HCT116 (cell line): ENCODE data around the gene PPP2R5C. TPM values are rescaled to one million over a fixed set of nuclear protein-coding genes. Genes with fewer than 3 reads are reported as not detected.

Experiments
- ATAC-seq: fragments of 200-7000 bp; cut with Tn5 transposase; 2 replicates; pipeline ENCODE4 v1.9.1; 2020; ENCODE audit warnings: mild to moderate bottlenecking, moderate library complexity
- BruUV-seq: library from RNA; stranded (reverse); fragments of 400-500 nt; replicated peaks from 2 replicates; lab custom pipeline; 2021; lab: Mats Ljungman, UMichigan
- CTCF ChIA-PET: fragments of 300-600 bp; sonication (Branson Sonifier 250); formaldehyde crosslinking; loops from one replicate; lab custom pipeline; 2021; ENCODE audit warnings: antibody characterized with exemption; lab: Charles Lee
- POLR2A ChIA-PET: fragments of 300-600, 350-600 bp; sonication (Branson Sonifier 250); formaldehyde crosslinking; loops from one replicate; lab custom pipeline; 2021; ENCODE audit warnings: antibody characterized with exemption; lab: Charles Lee
- RAD21 ChIA-PET, 2 experiments: fragments of 300-600 bp; sonication (Branson Sonifier 250); formaldehyde crosslinking; loops; one replicate each; lab custom pipeline; 2023; ENCODE audit warnings: low total read pairs in 2 of 2; ENCODE audit not compliant: uncharacterized antibody in 2 of 2, unreplicated experiment in 2 of 2, low non-redundant PET in 1 of 2; lab: Charles Lee
- DNase-seq: peaks from one replicate; pipeline ENCODE4 v3.0.0-alpha.2; 2010; ENCODE audit warnings: low read depth, low spot score
- H2AFZ ChIP-seq: fragments of 200-600 bp; shearing (Covaris generic), sonication (generic); 2 replicates; pipeline ENCODE4 v1.6.1; 2017; ENCODE audit warnings: low read depth, mixed run types, mixed read lengths, antibody characterized with exemption, low read length; ENCODE audit not compliant: poor library complexity, severe bottlenecking
- H3K27ac ChIP-seq: 2 replicates; pipeline ENCODE4 v1.5.1; 2012; ENCODE audit warnings: low read depth, low read length
- H3K27me3 ChIP-seq: fragments of 200-600 bp; sonication (generic); 2 replicates; pipeline ENCODE4 v1.6.1; 2016; ENCODE audit warnings: mixed run types, low read length, mixed read lengths; ENCODE audit not compliant: insufficient read depth
- H3K36me3 ChIP-seq, 2 experiments: fragments of 200-500 bp in 1 of 2; fragments of 200-600 bp in 1 of 2; sonication (Bioruptor generic) in 1 of 2; sonication (generic) in 1 of 2; 2 replicates each; pipeline versions ENCODE4 v1.5.1 to v1.6.1; 2014 to 2016; ENCODE audit warnings: low read length in 2 of 2, inconsistent platforms in 1 of 2, mixed read lengths in 1 of 2, mixed run types in 1 of 2; ENCODE audit not compliant: insufficient read depth in 2 of 2, control insufficient read depth in 1 of 2
- H3K4me1 ChIP-seq, 2 experiments: fragments of 200-600 bp in 1 of 2; sonication (generic) in 1 of 2; 2 replicates each; pipeline versions ENCODE4 v1.5.1 to v1.6.1; 2012 to 2017; ENCODE audit warnings: low read length in 2 of 2, inconsistent platforms in 1 of 2, mild to moderate bottlenecking in 1 of 2, mixed read lengths in 1 of 2, mixed run types in 1 of 2, moderate library complexity in 1 of 2; ENCODE audit not compliant: insufficient read depth in 2 of 2, control insufficient read depth in 1 of 2
- H3K4me2 ChIP-seq: fragments of 200-600 bp; sonication (generic); 2 replicates; pipeline ENCODE4 v1.6.1; 2017; ENCODE audit warnings: mixed run types, low read length, mixed read lengths
- H3K4me3 ChIP-seq, 2 experiments: fragments of 200-600 bp in 1 of 2; sonication (generic) in 1 of 2; replicated peaks in 1 of 2; 2 replicates each; pipeline ENCODE4 v1.5.1; 2011 to 2016; ENCODE audit warnings: low read length in 2 of 2, control low read depth in 1 of 2, low read depth in 1 of 2, mild to moderate bottlenecking in 1 of 2, mixed read lengths in 1 of 2, mixed run types in 1 of 2
- H3K79me2 ChIP-seq: fragments of 200-600 bp; sonication (generic); 2 replicates; pipeline ENCODE4 v1.6.1; 2017; ENCODE audit warnings: mild to moderate bottlenecking, mixed run types, low read length, moderate library complexity, mixed read lengths; ENCODE audit not compliant: insufficient read depth
- H3K9ac ChIP-seq: fragments of 200-600 bp; sonication (generic); 2 replicates; pipeline ENCODE4 v1.6.1; 2016; ENCODE audit warnings: low read length, mixed read lengths
- H3K9me2 ChIP-seq: fragments of 200-600 bp; sonication (generic), shearing (Covaris generic); 2 replicates; pipeline ENCODE4 v1.6.1; 2017; ENCODE audit warnings: mixed run types, mild to moderate bottlenecking, moderate library complexity; ENCODE audit not compliant: insufficient read depth
- H3K9me3 ChIP-seq, 2 experiments: fragments of 200-500 bp in 1 of 2; fragments of 200-600 bp in 1 of 2; sonication (Bioruptor generic) in 1 of 2; sonication (generic) in 1 of 2; 2 replicates each; pipeline ENCODE4 v1.6.1; 2014 to 2017; ENCODE audit warnings: low read length in 2 of 2, mixed read lengths in 2 of 2, inconsistent platforms in 1 of 2, low read depth in 1 of 2, mild to moderate bottlenecking in 1 of 2, mixed run types in 1 of 2, moderate library complexity in 1 of 2; ENCODE audit not compliant: control insufficient read depth in 1 of 2, insufficient read depth in 1 of 2
- H4K20me1 ChIP-seq: fragments of 200-600 bp; sonication (generic), shearing (Covaris generic); 2 replicates; pipeline ENCODE4 v1.6.1; 2017; ENCODE audit warnings: mixed run types, mild to moderate bottlenecking, moderate library complexity; ENCODE audit not compliant: insufficient read depth
- ATF3 ChIP-seq: IDR thresholded peaks from 2 replicates; pipeline ENCODE4 v1.6.1; 2012
- CEBPB ChIP-seq: IDR thresholded peaks from 2 replicates; pipeline ENCODE4 v1.6.1; 2012; ENCODE audit warnings: low read depth
- EGR1 ChIP-seq: IDR thresholded peaks from 2 replicates; pipeline ENCODE4 v1.6.1; 2012; ENCODE audit warnings: low read depth
- ELF1 ChIP-seq: IDR thresholded peaks from 2 replicates; pipeline ENCODE4 v1.6.1; 2012; ENCODE audit warnings: low read depth, borderline replicate concordance
- EZH2phosphoT487 ChIP-seq: fragments of 200-600 bp; IDR thresholded peaks from 2 replicates; pipeline ENCODE4 v1.6.1; 2018; ENCODE audit warnings: antibody characterized with exemption, borderline replicate concordance
- JUND ChIP-seq: IDR thresholded peaks from 2 replicates; pipeline ENCODE4 v1.6.1; 2012
- RAD21 ChIP-seq: IDR thresholded peaks from 2 replicates; pipeline ENCODE4 v1.6.1; 2012; ENCODE audit warnings: low read depth, mild to moderate bottlenecking
- SIN3A ChIP-seq: IDR thresholded peaks from 2 replicates; pipeline ENCODE4 v1.6.1; 2012; ENCODE audit warnings: low read depth
- SP1 ChIP-seq: IDR thresholded peaks from 2 replicates; pipeline ENCODE4 v1.6.1; 2012; ENCODE audit warnings: low read depth
- TCF7L2 ChIP-seq: IDR thresholded peaks from 2 replicates; pipeline ENCODE4 v1.7.0; 2011; ENCODE audit warnings: borderline replicate concordance, inconsistent platforms; ENCODE audit not compliant: insufficient read depth, insufficient read length; ENCODE audit errors: extremely low read depth
- YY1 ChIP-seq: IDR thresholded peaks from 2 replicates; pipeline ENCODE4 v1.6.1; 2011; ENCODE audit warnings: low read length, low read depth, moderate library complexity, mild to moderate bottlenecking; ENCODE audit not compliant: insufficient replicate concordance; ENCODE audit errors: extremely low read depth
- ZBTB33 ChIP-seq: IDR thresholded peaks from 2 replicates; pipeline ENCODE4 v1.6.1; 2011; ENCODE audit warnings: mild to moderate bottlenecking, low read length, moderate library complexity; ENCODE audit not compliant: insufficient replicate concordance; ENCODE audit errors: extremely low read depth
- ZNF274 ChIP-seq: fragments of 200-500 bp; sonication (Bioruptor generic); IDR thresholded peaks from 2 replicates; pipeline ENCODE4 v1.6.1; 2014; ENCODE audit warnings: mild to moderate bottlenecking, low read depth, low read length, inconsistent platforms
- intact Hi-C: fragments of 100-400 bp; cut with micrococcal nuclease; formaldehyde crosslinking; loops from 2 replicates; pipeline ENCODE4 v1.10.0; 2022
- total RNA-seq: library from RNA; stranded (reverse); gene quantifications from one replicate; pipeline ENCODE4 v1.2.1, GENCODE V29; 2021; ENCODE audit not compliant: unreplicated experiment
- TF ChIP-seq, protein P1 (sequence below): IDR thresholded peaks from 2 replicates; pipeline ENCODE4 v1.6.1; 2012
- TF ChIP-seq, protein P2 (sequence below), 3 experiments: fragments of 200-600 bp in 1 of 3; sonication (generic) in 1 of 3; IDR thresholded peaks in 2 of 3; conservative IDR thresholded peaks in 1 of 3; 2 replicates each; pipeline ENCODE4 v1.5.1; 2012 to 2017; ENCODE audit warnings: low read depth in 2 of 3, low read length in 2 of 3, antibody characterized with exemption in 1 of 3, borderline replicate concordance in 1 of 3, control low read depth in 1 of 3, mild to moderate bottlenecking in 1 of 3, mixed read lengths in 1 of 3, mixed run types in 1 of 3, moderate library complexity in 1 of 3; ENCODE audit not compliant: insufficient read depth in 1 of 3

Gene PPP2R5C
- total RNA-seq, 1 experiment from 2014 or later = 117 TPM

- TF ChIP-seq SP1 = no peak
- no peak for TF ChIP-seq ZBTB33
- TF ChIP-seq YY1 = no peak
- no peak for TF ChIP-seq EGR1
- TF ChIP-seq CEBPB = no peak
- TF ChIP-seq ATF3 = no peak
- TF ChIP-seq SIN3A = no peak
Measured at GRCh38 chr14:101796016-101796415, 34.5 kb downstream of the PPP2R5C start (continued).

- ChIA-PET POLR2A (no interaction called here), CTCF (no interaction called here), RAD21 (no interaction called here)
- Histone ChIP-seq H3K36me3 (no peaks in the 10 kb centered on the region), H3K4me1 (no peaks in the 10 kb centered on the region), H3K27ac (no peak overlapping the region), H3K4me3 (no peak overlapping the region), H3K27me3 (no peaks in the 10 kb centered on the region), H3K4me2 (no peak overlapping the region), H3K79me2 (no peaks in the 10 kb centered on the region), H2AFZ (no peak overlapping the region), H3K9me3 (no peaks in the 10 kb centered on the region), H3K9me2 (no peaks in the 10 kb centered on the region), H3K9ac (no peak overlapping the region), H4K20me1 (no peaks in the 10 kb centered on the region)
- intact Hi-C loops = no loop called here
- ATAC-seq (no peak), DNase-seq (no peak)
- no TSS peak for BruUV-seq
- no peak for TF ChIP-seq ATF3
- TF ChIP-seq, protein P1, sequence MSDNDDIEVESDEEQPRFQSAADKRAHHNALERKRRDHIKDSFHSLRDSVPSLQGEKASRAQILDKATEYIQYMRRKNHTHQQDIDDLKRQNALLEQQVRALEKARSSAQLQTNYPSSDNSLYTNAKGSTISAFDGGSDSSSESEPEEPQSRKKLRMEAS = no peak
- TF ChIP-seq ZBTB33 = no peak
- no peak for TF ChIP-seq EGR1
- TF ChIP-seq RAD21 = no peak
- no peak for TF ChIP-seq ZNF274
- TF ChIP-seq JUND = no peak
- TF ChIP-seq, protein P2, sequence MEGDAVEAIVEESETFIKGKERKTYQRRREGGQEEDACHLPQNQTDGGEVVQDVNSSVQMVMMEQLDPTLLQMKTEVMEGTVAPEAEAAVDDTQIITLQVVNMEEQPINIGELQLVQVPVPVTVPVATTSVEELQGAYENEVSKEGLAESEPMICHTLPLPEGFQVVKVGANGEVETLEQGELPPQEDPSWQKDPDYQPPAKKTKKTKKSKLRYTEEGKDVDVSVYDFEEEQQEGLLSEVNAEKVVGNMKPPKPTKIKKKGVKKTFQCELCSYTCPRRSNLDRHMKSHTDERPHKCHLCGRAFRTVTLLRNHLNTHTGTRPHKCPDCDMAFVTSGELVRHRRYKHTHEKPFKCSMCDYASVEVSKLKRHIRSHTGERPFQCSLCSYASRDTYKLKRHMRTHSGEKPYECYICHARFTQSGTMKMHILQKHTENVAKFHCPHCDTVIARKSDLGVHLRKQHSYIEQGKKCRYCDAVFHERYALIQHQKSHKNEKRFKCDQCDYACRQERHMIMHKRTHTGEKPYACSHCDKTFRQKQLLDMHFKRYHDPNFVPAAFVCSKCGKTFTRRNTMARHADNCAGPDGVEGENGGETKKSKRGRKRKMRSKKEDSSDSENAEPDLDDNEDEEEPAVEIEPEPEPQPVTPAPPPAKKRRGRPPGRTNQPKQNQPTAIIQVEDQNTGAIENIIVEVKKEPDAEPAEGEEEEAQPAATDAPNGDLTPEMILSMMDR (IDR thresholded peaks at IDR 0.05 in 2 of 3, conservative IDR thresholded peaks at IDR 0.05 in 1 of 3; ENCODE audit: borderline replicate concordance in 1 of 3, insufficient read depth in 1 of 3, low read depth in 2 of 3, low read length in 2 of 3) = no peak
- TF ChIP-seq CEBPB = no peak
- no peak for TF ChIP-seq TCF7L2
- no peak for TF ChIP-seq EZH2phosphoT487
- no peak for TF ChIP-seq ELF1
Measured at GRCh38 chr14:101796479-101796878, 35.0 kb downstream of the PPP2R5C start.
